HG03558 (cell line): Measurements from ENCODE around the gene IL12A.

Source experiments
- ATAC-seq: cut with Tn5 transposase; IDR thresholded peaks from one replicate; pipeline ENCODE4 v1.9.1; 2021; ENCODE audit warnings: moderate number of reproducible peaks; ENCODE audit not compliant: unreplicated experiment; ENCODE audit errors: extremely low read depth

Gene IL12A

DNA sequence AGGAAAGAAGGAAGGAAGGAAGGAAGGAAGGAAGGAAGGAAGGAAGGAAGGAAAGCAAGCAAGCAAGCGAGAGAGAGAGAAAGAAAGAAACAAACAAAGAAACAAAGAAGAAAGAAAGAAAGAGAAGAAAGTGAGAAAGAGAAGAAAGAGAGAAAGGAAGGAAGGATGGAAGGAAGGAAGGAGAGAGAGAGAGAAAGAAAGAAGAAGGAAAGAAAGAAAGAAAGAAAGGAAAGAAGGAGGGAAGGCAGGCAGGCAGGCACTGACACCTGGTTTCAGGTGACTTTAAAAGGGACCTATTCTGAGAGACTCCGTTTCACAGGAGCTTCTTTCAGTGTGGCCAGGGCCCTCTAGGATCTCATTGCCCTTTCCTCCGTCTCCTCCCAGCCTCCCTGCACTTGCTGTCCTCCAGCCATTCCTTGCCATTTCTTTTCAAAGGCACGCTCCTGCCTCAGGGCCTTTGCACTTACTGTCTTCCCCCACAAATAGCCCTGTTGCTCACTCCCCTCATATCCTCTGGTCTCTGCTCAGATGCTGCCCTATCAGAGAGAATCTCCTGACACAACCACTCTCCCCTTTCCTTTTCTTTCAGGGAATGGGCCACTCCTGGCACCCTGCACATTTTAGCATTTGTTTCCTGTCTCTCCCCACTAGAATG, 31.5 kb downstream of the IL12A start:
- ATAC-seq: no peak

DNA sequence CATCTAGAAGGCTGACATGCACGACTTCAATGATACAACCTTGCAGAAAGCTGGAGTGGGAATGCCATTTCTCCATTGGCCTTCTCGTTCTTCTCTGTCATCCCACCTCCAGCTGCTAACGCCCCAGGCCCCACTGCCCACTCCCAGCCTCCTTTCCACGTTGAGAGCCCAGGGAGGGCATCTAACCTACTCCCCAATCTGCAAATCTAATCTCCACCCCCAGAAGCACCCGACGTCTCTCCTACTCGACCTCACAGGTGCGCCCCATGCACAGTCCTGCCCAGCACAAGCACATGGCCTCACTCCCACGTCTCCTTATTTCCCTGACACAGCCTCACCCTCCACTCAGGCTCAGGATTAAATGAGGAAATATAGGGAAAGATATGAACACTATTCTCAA, 33.4 kb downstream of the IL12A start:
- no peak for ATAC-seq

DNA sequence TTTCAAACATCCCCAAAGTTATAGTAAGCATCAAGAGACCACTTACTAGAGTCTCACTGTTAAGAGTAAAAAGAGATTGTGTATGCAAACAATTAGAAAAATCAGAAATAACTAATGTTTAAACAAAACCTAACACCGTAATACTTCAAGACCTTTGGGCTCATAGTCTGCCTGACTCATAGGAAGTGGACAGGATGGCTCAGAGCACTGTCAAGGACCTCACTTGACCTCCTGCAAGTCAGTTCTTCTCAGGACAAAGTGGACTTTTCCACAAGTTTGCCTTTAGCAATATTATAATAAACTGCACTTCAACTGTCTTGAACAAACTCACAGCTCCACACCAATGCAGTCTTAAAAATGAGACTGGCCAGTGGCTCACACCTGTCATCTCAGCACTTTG, 34.8 kb downstream of the IL12A start:
- no peak for ATAC-seq

DNA sequence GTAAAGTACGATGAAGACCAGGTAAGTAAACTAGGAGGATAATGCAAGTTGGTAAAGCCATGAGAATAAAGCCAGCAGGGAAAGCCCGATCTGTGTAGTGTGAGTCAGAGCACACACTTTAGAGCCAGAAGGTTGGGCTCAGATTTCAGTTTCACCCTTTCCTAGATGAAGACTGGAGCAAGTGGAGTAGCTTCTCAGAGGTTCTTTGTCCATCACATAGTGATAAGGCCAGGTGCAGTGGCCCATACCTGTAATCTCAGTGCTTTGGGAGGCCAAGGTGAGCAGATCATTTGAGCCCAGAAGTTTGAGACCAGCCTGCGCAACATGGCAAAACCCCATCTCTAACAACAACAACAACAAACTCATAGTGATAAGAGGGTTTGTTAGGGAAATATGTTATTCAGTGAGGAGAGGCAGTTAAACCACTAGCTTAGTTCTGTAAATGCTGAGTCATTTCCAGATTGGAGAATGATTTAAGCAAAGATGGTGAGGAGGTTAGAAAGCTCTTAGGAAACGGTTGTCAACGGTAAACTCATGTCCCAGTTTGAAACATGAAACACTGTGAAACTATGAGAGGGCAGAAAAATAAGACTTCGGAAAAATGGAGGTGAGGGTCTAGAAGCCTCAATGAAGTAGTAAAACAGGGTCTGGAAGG, 39.0 kb downstream of the IL12A start:
- ATAC-seq: peak; percentile 96

DNA sequence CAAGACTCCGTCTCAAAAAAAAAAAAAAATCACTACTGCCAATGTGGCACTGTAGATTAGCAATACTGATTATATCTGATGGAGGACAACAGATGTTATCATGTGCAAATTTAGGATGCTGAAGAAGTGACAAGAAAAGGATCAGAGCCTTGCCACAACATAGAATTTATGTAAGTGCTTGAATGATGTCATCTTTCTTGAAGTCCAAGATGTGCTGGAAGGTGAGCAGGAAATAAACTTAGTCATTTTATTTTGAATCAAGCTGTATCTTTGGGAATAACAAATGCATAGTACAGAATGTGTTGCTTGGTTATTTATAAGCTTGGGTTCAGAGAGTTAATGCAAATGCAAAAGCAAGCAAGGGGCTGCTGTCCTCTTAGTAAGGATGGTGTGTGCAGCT, 47.1 kb downstream of the IL12A start:
- no peak for ATAC-seq

DNA sequence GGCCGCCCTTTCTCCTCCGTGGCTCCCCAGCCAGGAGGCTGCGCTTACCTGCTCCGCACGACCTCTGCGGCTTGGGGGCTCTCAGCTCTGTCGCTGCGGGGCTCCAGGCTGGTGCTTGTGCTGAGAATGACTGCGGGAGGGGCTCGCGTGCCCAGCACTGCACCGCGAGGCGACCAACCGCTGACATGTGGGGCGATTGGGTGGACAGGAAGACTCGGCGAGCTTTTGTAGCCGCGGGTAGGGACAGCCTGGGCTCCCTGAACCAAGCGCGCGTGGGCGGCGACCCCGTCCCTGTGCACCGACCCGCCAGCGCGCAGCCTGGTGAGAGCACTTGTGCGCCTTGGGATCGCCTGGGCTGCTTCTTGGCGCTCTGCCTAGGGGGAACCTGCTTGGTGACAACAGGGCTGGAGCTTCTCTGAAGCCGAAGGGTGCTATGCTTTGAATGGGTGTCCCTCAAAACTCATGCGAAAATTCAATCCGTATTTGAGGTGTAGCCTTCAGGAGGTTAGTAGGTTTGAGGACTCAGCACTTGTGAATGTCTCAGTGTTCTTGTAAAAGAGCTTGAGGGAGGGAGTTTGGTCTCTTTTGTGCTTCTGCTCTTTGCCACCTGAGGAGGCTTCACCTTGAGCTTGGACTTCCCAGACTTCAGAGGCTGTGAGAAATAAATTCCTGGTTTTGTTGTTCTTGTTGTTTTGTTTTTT, 50.4 kb downstream of the IL12A start:
- no peak for ATAC-seq

DNA sequence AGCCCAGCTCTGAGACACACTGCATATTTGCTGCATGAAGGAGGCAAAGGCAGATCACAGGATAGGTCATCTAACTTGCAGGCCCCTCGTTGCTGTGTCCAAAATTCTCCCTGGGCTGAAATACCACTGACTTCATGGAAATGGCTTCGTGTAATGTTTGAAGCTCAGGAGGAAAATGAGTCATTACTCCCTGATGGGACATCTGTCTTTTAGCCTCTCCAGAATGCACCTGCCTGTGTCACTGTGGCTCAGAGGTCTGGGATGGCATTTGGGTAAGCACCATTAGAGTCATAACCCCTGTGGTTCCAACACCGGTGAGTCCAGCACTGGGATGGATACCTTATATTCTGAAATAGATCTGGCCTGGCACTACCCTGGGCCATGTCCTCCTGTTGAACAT, 51.5 kb downstream of the IL12A start:
- ATAC-seq: no peak

DNA sequence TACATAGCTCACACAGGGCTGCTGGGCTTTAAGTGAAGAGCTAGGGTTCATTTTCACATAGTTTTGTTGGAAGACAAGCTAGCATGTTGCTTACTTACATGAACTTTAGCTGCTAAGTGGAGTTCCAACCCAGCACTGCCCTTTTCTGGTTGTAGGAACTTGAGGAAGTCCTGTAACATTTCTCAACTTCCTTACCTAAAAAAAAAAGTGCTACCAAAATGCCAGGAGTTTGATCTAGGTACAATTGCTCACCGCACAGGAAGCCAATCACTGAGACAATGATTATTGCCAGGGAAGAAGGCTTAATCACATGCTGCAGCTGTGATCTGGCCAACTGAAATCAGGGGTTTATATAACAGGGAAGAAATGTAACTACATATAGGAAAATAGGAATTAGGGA, 52.8 kb downstream of the IL12A start:
- no peak for ATAC-seq

DNA sequence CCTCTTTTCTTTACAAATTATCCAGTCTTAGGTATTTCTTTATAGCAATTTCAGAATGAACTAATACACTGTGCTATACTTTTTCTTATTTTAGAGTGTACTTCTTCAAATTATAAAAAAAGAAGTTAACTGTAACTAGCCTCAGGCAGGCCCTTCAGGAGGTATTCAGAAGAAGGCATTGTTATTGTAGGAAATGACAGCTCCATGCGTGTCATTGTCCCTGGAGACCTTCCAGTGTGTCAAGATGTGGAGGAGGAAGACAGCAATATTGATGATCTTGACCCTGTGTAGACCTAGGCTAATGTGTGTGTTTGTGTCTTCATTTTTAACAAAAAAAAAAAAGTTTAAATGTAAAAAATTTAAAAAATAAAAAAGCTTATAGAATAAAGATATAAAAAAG, 55.5 kb downstream of the IL12A start:
- ATAC-seq: no peak
